Measurements from ENCODE around the gene TRIM2.

DNA sequence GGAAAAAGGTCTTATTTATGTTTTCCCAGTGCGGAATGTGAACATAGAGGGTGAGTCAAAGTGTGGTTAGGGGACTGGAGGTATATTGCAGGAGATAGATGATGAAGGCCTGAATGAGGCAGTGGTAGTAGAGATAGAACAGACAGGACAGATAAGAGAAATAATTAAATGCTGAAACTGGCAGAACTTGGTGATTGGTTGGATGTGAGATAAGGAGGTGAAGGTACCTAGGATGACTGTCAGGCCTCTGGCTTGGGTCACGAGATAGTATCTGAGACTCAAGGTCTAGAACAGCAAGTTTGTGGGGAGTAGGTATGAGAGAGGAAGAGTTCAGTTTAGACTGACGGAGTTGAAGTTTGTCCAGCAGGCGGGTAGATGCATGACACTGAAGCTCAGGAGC lies 143.8 kb downstream of the TRIM2 start:
- TF ChIP-seq, protein P1, sequence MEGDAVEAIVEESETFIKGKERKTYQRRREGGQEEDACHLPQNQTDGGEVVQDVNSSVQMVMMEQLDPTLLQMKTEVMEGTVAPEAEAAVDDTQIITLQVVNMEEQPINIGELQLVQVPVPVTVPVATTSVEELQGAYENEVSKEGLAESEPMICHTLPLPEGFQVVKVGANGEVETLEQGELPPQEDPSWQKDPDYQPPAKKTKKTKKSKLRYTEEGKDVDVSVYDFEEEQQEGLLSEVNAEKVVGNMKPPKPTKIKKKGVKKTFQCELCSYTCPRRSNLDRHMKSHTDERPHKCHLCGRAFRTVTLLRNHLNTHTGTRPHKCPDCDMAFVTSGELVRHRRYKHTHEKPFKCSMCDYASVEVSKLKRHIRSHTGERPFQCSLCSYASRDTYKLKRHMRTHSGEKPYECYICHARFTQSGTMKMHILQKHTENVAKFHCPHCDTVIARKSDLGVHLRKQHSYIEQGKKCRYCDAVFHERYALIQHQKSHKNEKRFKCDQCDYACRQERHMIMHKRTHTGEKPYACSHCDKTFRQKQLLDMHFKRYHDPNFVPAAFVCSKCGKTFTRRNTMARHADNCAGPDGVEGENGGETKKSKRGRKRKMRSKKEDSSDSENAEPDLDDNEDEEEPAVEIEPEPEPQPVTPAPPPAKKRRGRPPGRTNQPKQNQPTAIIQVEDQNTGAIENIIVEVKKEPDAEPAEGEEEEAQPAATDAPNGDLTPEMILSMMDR (conservative IDR thresholded peaks at IDR 0.05; ENCODE audit: low read depth in 2 of 2) = no peak
- TF ChIP-seq REST (IDR thresholded peaks at IDR 0.05; ENCODE audit: unreplicated experiment) (no peak), EZH2 (IDR thresholded peaks at IDR 0.05; ENCODE audit: low read depth, unreplicated experiment) (no peak), POLR2AphosphoS5 (IDR thresholded peaks at IDR 0.05; ENCODE audit: low read depth) (no peak)
